Measurements from ENCODE around the gene VPS11. TPM values are rescaled to one million over a fixed set of nuclear protein-coding genes. Genes with fewer than 3 reads are reported as not detected.

VPS11 gene
- polyA plus RNA-seq, 1 donor from 2014 or later: 24.8 TPM

- Histone ChIP-seq H3K9me3 (ENCODE audit: low read length) (no peaks in the 10 kb centered on the region), H3K4me2 (ENCODE audit: low read length) (no peak overlapping the region), H3K9ac (ENCODE audit: low read length) (no peak overlapping the region), H3K4me3 (ENCODE audit: low read length) (no peak overlapping the region), H4K20me1 (ENCODE audit: insufficient read depth) (no peaks in the 10 kb centered on the region), H3F3A (ENCODE audit: insufficient read depth, low read length, poor library complexity, severe bottlenecking) (no peaks in the 10 kb centered on the region), H3K9me2 (ENCODE audit: insufficient read depth, low read length) (no peaks in the 10 kb centered on the region), H3K36me3 (ENCODE audit: insufficient read depth, low read length) (no peaks in the 10 kb centered on the region), H3K27me3 (ENCODE audit: insufficient read depth, low read depth, low read length) (no peaks in the 10 kb centered on the region), H3K27ac (ENCODE audit: low read length) (no peak overlapping the region), H3K79me2 (replicated peaks; ENCODE audit: insufficient read depth, low read length) (peaks cover 2% of the 10 kb centered on the region), H2AFZ (ENCODE audit: low read depth, low read length) (no peak overlapping the region)
- no peak for TF ChIP-seq REST (IDR thresholded peaks at IDR 0.05; ENCODE audit: borderline replicate concordance)
- TF ChIP-seq EZH2 (IDR thresholded peaks at IDR 0.05; ENCODE audit: borderline replicate concordance, insufficient read depth, low read length, poor library complexity, severe bottlenecking): no peak
- TF ChIP-seq, protein P1, sequence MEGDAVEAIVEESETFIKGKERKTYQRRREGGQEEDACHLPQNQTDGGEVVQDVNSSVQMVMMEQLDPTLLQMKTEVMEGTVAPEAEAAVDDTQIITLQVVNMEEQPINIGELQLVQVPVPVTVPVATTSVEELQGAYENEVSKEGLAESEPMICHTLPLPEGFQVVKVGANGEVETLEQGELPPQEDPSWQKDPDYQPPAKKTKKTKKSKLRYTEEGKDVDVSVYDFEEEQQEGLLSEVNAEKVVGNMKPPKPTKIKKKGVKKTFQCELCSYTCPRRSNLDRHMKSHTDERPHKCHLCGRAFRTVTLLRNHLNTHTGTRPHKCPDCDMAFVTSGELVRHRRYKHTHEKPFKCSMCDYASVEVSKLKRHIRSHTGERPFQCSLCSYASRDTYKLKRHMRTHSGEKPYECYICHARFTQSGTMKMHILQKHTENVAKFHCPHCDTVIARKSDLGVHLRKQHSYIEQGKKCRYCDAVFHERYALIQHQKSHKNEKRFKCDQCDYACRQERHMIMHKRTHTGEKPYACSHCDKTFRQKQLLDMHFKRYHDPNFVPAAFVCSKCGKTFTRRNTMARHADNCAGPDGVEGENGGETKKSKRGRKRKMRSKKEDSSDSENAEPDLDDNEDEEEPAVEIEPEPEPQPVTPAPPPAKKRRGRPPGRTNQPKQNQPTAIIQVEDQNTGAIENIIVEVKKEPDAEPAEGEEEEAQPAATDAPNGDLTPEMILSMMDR (IDR thresholded peaks at IDR 0.05; ENCODE audit: poor library complexity, severe bottlenecking): no peak
- no peak for TF ChIP-seq EP300 (conservative IDR thresholded peaks at IDR 0.05; ENCODE audit: poor library complexity, severe bottlenecking)
- TF ChIP-seq POLR2AphosphoS5 (IDR thresholded peaks at IDR 0.05): no peak
- TF ChIP-seq SMC3 (conservative IDR thresholded peaks at IDR 0.05; ENCODE audit: poor library complexity): no peak
- TF ChIP-seq RAD21 (conservative IDR thresholded peaks at IDR 0.05): no peak
- no peak for TF ChIP-seq MXI1 (conservative IDR thresholded peaks at IDR 0.05; ENCODE audit: poor library complexity, severe bottlenecking)
- TF ChIP-seq TAF1 (IDR thresholded peaks at IDR 0.05; ENCODE audit: low read depth): no peak
Observed at GRCh38 chr11:119061256-119061655, 6.4 kb upstream of the VPS11 start.

GRCh38 chr11:119062779-119063178, 4.8 kb upstream of the VPS11 start:
- Histone ChIP-seq H3K4me2 (ENCODE audit: low read length) (no peak overlapping the region), H3K36me3 (ENCODE audit: insufficient read depth, low read length) (no peaks in the 10 kb centered on the region), H3K9me2 (ENCODE audit: insufficient read depth, low read length) (no peaks in the 10 kb centered on the region), H3K4me3 (ENCODE audit: low read length) (no peak overlapping the region), H3K27ac (ENCODE audit: low read length) (no peak overlapping the region), H4K20me1 (ENCODE audit: insufficient read depth) (no peaks in the 10 kb centered on the region), H3K27me3 (ENCODE audit: insufficient read depth, low read depth, low read length) (no peaks in the 10 kb centered on the region), H3F3A (ENCODE audit: insufficient read depth, low read length, poor library complexity, severe bottlenecking) (no peaks in the 10 kb centered on the region), H3K79me2 (replicated peaks; ENCODE audit: insufficient read depth, low read length) (peaks cover 8% of the 10 kb centered on the region), H2AFZ (ENCODE audit: low read depth, low read length) (no peak overlapping the region), H3K9ac (ENCODE audit: low read length) (no peak overlapping the region), H3K9me3 (ENCODE audit: low read length) (no peaks in the 10 kb centered on the region)
- TF ChIP-seq RAD21 (conservative IDR thresholded peaks at IDR 0.05): no peak
- no peak for TF ChIP-seq TAF1 (IDR thresholded peaks at IDR 0.05; ENCODE audit: low read depth)
- TF ChIP-seq, protein P1 (IDR thresholded peaks at IDR 0.05; ENCODE audit: poor library complexity, severe bottlenecking): no peak
- TF ChIP-seq REST (IDR thresholded peaks at IDR 0.05; ENCODE audit: borderline replicate concordance): no peak

All from neural cell (in vitro differentiated cells).